Natural killer cell (primary cell): ENCODE data around the gene WARS2. TPM values are rescaled to one million over a fixed set of nuclear protein-coding genes. Genes with fewer than 3 reads are reported as not detected.

Experiments used
- ATAC-seq, 3 donors: fragments of 150-1000 bp in 2 of 3; fragments of 200-7000 bp in 1 of 3; cut with Tn5 transposase; 1 replicate in 1 of 3; 2 replicates in 2 of 3; pipeline ENCODE4 v1.10.0; 2021; ENCODE audit warnings: mild to moderate bottlenecking in 2 of 3, moderate library complexity in 2 of 3
- DNase-seq, 2 donors: peaks; one replicate each; pipeline versions ENCODE4 v3.0.0 to v3.0.0-alpha.2; 2013 to 2021; ENCODE audit warnings: mixed read lengths in 1 of 2
- H3K27ac ChIP-seq: one replicate; pipeline ENCODE4 v1.5.1; 2013; ENCODE audit warnings: mild to moderate bottlenecking, low read length
- H3K27me3 ChIP-seq: one replicate; pipeline ENCODE4 v1.6.1; 2013; ENCODE audit warnings: low read length; ENCODE audit not compliant: control insufficient read depth, insufficient read depth
- H3K36me3 ChIP-seq: one replicate; pipeline ENCODE4 v1.6.1; 2013; ENCODE audit warnings: low read length; ENCODE audit not compliant: control insufficient read depth, insufficient read depth
- H3K4me1 ChIP-seq: one replicate; pipeline ENCODE4 v1.6.1; 2013; ENCODE audit warnings: low read length; ENCODE audit not compliant: control insufficient read depth, insufficient read depth
- H3K4me3 ChIP-seq: one replicate; pipeline ENCODE4 v1.5.1; 2013; ENCODE audit warnings: low read length
- H3K9me3 ChIP-seq: one replicate; pipeline ENCODE4 v1.6.1; 2013; ENCODE audit warnings: low read length; ENCODE audit not compliant: control insufficient read depth, insufficient read depth
- H3K27ac Mint-ChIP-seq, 2 donors: one replicate each; pipeline ENCODE4 v1.8.0; 2022; ENCODE audit warnings: mild to moderate bottlenecking in 2 of 2, mixed read lengths in 2 of 2, moderate library complexity in 1 of 2
- H3K27me3 Mint-ChIP-seq, 2 donors: one replicate each; pipeline ENCODE4 v1.8.0; 2022; ENCODE audit warnings: low read depth in 2 of 2, mixed read lengths in 2 of 2
- H3K36me3 Mint-ChIP-seq: one replicate; pipeline ENCODE4 v1.8.0; 2022; ENCODE audit warnings: mixed read lengths
- H3K4me1 Mint-ChIP-seq, 2 donors: one replicate each; pipeline ENCODE4 v1.8.0; 2022; ENCODE audit warnings: mixed read lengths in 2 of 2
- H3K4me3 Mint-ChIP-seq: one replicate; pipeline ENCODE4 v1.8.0; 2022; ENCODE audit warnings: mild to moderate bottlenecking, moderate library complexity, mixed read lengths
- H3K9me3 Mint-ChIP-seq, 2 donors: one replicate each; pipeline ENCODE4 v1.8.0; 2022; ENCODE audit warnings: mixed read lengths in 2 of 2
- CTCF ChIP-seq: fragments of 200-600 bp; IDR thresholded peaks from one replicate; pipeline ENCODE4 v1.8.0; 2022; ENCODE audit warnings: antibody characterized with exemption
- WGBS: methylation state at CpG from one replicate; pipeline ENCODE4 v1.1.7; 2013; ENCODE audit warnings: missing lambda C conversion rate; ENCODE audit not compliant: insufficient coverage; 5-methylcytosine and 5-hydroxymethylcytosine counted together
- intact Hi-C: fragments of 100-400 bp; cut with micrococcal nuclease; formaldehyde crosslinking; loops from one replicate; pipeline ENCODE4 v1.14.2; 2022
- total RNA-seq, 4 donors: library from RNA; stranded (reverse); fragments of 120-200 nt in 1 of 4; gene quantifications; one replicate each; pipeline versions ENCODE4 v1.2.3 to v1.2.4, GENCODE V29; 2013 to 2022

WARS2 gene
- total RNA-seq, 3 donors from 2014 or later (not counting 1 experiment from before 2014, with no cell fraction given) = 24.3 to 46.3 (median 41.0) TPM

GRCh38 chr1:119010201-119010600 lies 130.3 kb downstream of the WARS2 start:
- H3K9me3 ChIP-seq = peaks cover 8% of the 10 kb centered on the region
- Mint-ChIP-seq H3K36me3 (peaks cover 27% of the 10 kb centered on the region), H3K4me1 (peaks cover 11 to 13% of the 10 kb centered on the region in 2 donors), H3K27ac (no peak overlapping the region), H3K9me3 (peaks cover 4 to 10% of the 10 kb centered on the region in 2 donors), H3K27me3 (peaks cover 42 to 54% of the 10 kb centered on the region in 2 donors), H3K4me3 (no peak overlapping the region)
- peaks cover 33% of the 10 kb centered on the region for H3K27me3 ChIP-seq
- H3K4me3 ChIP-seq = no peak overlapping the region
- ATAC-seq (peak in 1 of 3 donors; percentile 21), DNase-seq (no peak)
- no peak for TF ChIP-seq CTCF
- H3K27ac ChIP-seq = no peak overlapping the region
- no peaks in the 10 kb centered on the region for H3K36me3 ChIP-seq
- intact Hi-C loops = no loop called here
- WGBS = 78% methylated on average over 1 of the region's 1 CpG
- H3K4me1 ChIP-seq = peaks cover 14% of the 10 kb centered on the region

- no peak for TF ChIP-seq CTCF
- H3K9me3 Mint-ChIP-seq = peaks cover 4 to 5% of the 10 kb centered on the region in 2 donors
- peaks cover 27% of the 10 kb centered on the region for H3K36me3 Mint-ChIP-seq
- intact Hi-C loops = no loop called here
- ATAC-seq = no peak
- H3K4me1 Mint-ChIP-seq = peaks cover 11 to 13% of the 10 kb centered on the region in 2 donors
- no peak overlapping the region for H3K4me3 ChIP-seq
- peaks cover 8% of the 10 kb centered on the region for H3K9me3 ChIP-seq
- 0% methylated on average over 2 of the region's 2 CpGs for WGBS
- H3K27me3 Mint-ChIP-seq = peaks cover 45 to 63% of the 10 kb centered on the region in 2 donors
- DNase-seq = no peak
- H3K27ac Mint-ChIP-seq = no peak overlapping the region
- no peaks in the 10 kb centered on the region for H3K36me3 ChIP-seq
- H3K27ac ChIP-seq = no peak overlapping the region
- peaks cover 41% of the 10 kb centered on the region for H3K27me3 ChIP-seq
- peaks cover 14% of the 10 kb centered on the region for H3K4me1 ChIP-seq
- H3K4me3 Mint-ChIP-seq = peak overlapping the region; percentile 29
Measured at GRCh38 chr1:119009312-119009655, 131.2 kb downstream of the WARS2 start.

GRCh38 chr1:119008483-119009311 lies 131.8 kb downstream of the WARS2 start:
- peaks cover 3 to 4% of the 10 kb centered on the region in 2 donors for H3K9me3 Mint-ChIP-seq
- H3K4me1 Mint-ChIP-seq = peaks cover 11 to 13% of the 10 kb centered on the region in 2 donors
- peak overlapping the region; percentile 82 for H3K4me3 Mint-ChIP-seq
- WGBS = 5% methylated on average over 20 of the region's 22 CpGs
- Histone ChIP-seq H3K4me1 (peaks cover 14% of the 10 kb centered on the region), H3K9me3 (peaks cover 8% of the 10 kb centered on the region), H3K4me3 (no peak overlapping the region), H3K36me3 (no peaks in the 10 kb centered on the region), H3K27ac (no peak overlapping the region), H3K27me3 (peaks cover 47% of the 10 kb centered on the region)
- peaks cover 51 to 69% of the 10 kb centered on the region in 2 donors for H3K27me3 Mint-ChIP-seq
- H3K27ac Mint-ChIP-seq = no peak overlapping the region
- ATAC-seq (peak in 1 of 3 donors; percentile 39), DNase-seq (peak in 1 of 2 donors; percentile 33)
- intact Hi-C loops = no loop called here
- H3K36me3 Mint-ChIP-seq = peaks cover 27% of the 10 kb centered on the region
- no peak for TF ChIP-seq CTCF
